NB4 (cell line): Measurements from ENCODE around the gene PRKG1.

Source experiments
- TF ChIP-seq, protein P1 (sequence below): IDR thresholded peaks from one replicate; pipeline ENCODE4 v1.5.1; 2012; ENCODE audit warnings: low read depth, low read length
- TF ChIP-seq, protein P2 (sequence below): IDR thresholded peaks from 2 replicates; pipeline ENCODE4 v1.6.1; 2011; ENCODE audit warnings: low read depth, low read length

DNA sequence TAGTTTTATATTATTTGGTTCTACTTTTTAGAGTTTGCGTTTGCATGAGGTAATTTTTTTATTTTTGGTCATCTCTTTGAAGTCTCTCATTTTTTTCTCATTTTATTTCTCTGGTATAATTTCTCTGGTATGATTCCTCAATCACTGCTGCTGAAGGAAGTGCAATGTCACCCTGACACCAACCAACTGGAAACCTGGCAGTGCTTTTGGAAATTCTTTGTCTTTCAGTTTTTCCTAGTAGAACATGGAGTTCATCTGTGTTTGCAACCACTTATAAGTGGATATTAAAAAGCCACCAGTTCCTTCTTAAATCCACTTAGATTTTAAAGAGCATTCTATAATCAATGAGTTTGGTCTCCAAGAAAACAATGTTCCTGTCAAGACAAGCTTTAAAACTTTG lies 291.8 kb downstream of the PRKG1 start:
- TF ChIP-seq, protein P1, sequence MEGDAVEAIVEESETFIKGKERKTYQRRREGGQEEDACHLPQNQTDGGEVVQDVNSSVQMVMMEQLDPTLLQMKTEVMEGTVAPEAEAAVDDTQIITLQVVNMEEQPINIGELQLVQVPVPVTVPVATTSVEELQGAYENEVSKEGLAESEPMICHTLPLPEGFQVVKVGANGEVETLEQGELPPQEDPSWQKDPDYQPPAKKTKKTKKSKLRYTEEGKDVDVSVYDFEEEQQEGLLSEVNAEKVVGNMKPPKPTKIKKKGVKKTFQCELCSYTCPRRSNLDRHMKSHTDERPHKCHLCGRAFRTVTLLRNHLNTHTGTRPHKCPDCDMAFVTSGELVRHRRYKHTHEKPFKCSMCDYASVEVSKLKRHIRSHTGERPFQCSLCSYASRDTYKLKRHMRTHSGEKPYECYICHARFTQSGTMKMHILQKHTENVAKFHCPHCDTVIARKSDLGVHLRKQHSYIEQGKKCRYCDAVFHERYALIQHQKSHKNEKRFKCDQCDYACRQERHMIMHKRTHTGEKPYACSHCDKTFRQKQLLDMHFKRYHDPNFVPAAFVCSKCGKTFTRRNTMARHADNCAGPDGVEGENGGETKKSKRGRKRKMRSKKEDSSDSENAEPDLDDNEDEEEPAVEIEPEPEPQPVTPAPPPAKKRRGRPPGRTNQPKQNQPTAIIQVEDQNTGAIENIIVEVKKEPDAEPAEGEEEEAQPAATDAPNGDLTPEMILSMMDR, result no peak
- TF ChIP-seq, protein P2, sequence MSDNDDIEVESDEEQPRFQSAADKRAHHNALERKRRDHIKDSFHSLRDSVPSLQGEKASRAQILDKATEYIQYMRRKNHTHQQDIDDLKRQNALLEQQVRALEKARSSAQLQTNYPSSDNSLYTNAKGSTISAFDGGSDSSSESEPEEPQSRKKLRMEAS, result no peak
